GM18858 (cell line): ENCODE data around the gene ITPK1.

Experiments
- ATAC-seq: cut with Tn5 transposase; IDR thresholded peaks from one replicate; pipeline ENCODE4 v1.9.1; 2021; ENCODE audit not compliant: unreplicated experiment

Gene ITPK1

GRCh38 chr14:93012506-93012905 lies 103.2 kb downstream of the ITPK1 start:
- no peak for ATAC-seq

GRCh38 chr14:93011650-93012325 lies 103.9 kb downstream of the ITPK1 start:
- no peak for ATAC-seq

GRCh38 chr14:93011141-93011529 lies 104.6 kb downstream of the ITPK1 start:
- no peak for ATAC-seq

GRCh38 chr14:93010522-93011140 lies 105.1 kb downstream of the ITPK1 start:
- no peak for ATAC-seq

GRCh38 chr14:93010130-93010499 lies 105.6 kb downstream of the ITPK1 start:
- no peak for ATAC-seq

- no peak for ATAC-seq
Observed at GRCh38 chr14:93009471-93010129, 106.1 kb downstream of the ITPK1 start.

- ATAC-seq, result no peak
Observed at GRCh38 chr14:93008381-93008780, 107.3 kb downstream of the ITPK1 start.

- no peak for ATAC-seq
Observed at GRCh38 chr14:93007225-93007997, 108.3 kb downstream of the ITPK1 start.

- no peak for ATAC-seq
Observed at GRCh38 chr14:93006567-93007051, 109.1 kb downstream of the ITPK1 start.

GRCh38 chr14:93005838-93006237 lies 109.9 kb downstream of the ITPK1 start:
- no peak for ATAC-seq

GRCh38 chr14:93005135-93005813 lies 110.5 kb downstream of the ITPK1 start:
- no peak for ATAC-seq

- no peak for ATAC-seq
Observed at GRCh38 chr14:93004699-93005082, 111.0 kb downstream of the ITPK1 start.

- no peak for ATAC-seq
Observed at GRCh38 chr14:93003945-93004698, 111.6 kb downstream of the ITPK1 start.

GRCh38 chr14:93002851-93003298 lies 112.8 kb downstream of the ITPK1 start:
- ATAC-seq, result no peak

- ATAC-seq, result no peak
Observed at GRCh38 chr14:93002049-93002448, 113.7 kb downstream of the ITPK1 start.

- no peak for ATAC-seq
Observed at GRCh38 chr14:92998946-92999345, 116.8 kb downstream of the ITPK1 start.

GRCh38 chr14:92997343-92998061 lies 118.2 kb downstream of the ITPK1 start:
- no peak for ATAC-seq

- ATAC-seq, result no peak
Observed at GRCh38 chr14:92995620-92996019, 120.1 kb downstream of the ITPK1 start.

- ATAC-seq, result no peak
Observed at GRCh38 chr14:92994942-92995341, 120.8 kb downstream of the ITPK1 start.
